SK-N-DZ (cell line): ENCODE measurements around the gene CD2AP. TPM values are rescaled to one million over a fixed set of nuclear protein-coding genes. Genes with fewer than 3 reads are reported as not detected.
"Not testable (repeated sequence)": the region's sequence is repeated elsewhere in the genome, so short reads cannot be mapped to it uniquely, and the experiment has no call there.

Source experiments
- DNase-seq: peaks from one replicate; pipeline ENCODE4 v3.0.0-alpha.2; 2015; ENCODE audit warnings: low spot score
- polyA plus RNA-seq, 2 experiments: library from polyadenylated mRNA; depleted of rRNA; stranded (reverse); fragments of >200 nt; gene quantifications; 2 replicates each; pipeline ENCODE4 v1.2.3, GENCODE V29; 2014

Gene CD2AP
- polyA plus RNA-seq (2014; cell fraction: cytosol; rRNA removed) = 4.1 and 5.1 TPM in 2 replicates
- 5.9 and 7.3 TPM in 2 replicates for polyA plus RNA-seq (2014; cell fraction: nucleus; rRNA removed)

DNA sequence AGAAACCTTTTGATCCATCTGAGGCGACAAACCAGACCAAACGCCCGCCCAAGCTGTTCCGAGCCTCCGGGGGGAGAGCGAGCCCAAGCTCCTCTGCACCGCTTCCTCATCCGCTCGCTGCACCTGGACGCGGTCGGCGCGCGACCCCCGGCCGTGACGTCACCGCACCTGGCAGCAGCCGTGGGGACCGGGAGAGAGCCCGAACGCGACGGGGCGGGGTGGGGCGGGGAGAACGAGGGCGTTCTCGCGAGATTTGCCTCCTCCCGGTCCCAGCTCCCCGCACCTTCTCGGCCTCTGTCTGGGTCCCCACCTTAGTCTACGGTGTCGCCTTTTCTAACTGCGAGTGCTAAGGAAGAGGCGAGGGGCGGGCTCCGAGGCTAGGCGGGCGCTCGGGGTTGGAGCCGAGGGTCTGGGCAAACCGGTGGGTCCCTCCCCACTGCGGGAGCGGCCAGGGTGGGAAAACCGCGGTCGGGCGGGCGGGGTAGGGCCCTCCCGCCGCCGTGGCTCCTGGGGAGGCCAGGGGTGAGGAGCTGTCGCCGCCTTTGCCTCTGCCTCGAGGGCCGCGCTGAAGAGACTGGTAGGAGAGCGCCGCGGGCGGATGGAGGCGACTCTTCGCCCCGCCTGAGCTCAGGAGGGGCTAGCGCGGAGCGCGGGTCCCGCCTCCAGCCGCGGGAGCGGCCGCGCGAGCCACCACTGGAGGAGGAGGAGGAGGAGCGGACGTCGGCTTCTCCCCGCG is at the start of gene CD2AP:
Gene CD2AP, plus strand, starts transcription at position 293 of the 736 bp plus-strand sequence. CDS start 456 bp downstream, outside the sequence.
- DNase-seq = peak; percentile 89

DNA sequence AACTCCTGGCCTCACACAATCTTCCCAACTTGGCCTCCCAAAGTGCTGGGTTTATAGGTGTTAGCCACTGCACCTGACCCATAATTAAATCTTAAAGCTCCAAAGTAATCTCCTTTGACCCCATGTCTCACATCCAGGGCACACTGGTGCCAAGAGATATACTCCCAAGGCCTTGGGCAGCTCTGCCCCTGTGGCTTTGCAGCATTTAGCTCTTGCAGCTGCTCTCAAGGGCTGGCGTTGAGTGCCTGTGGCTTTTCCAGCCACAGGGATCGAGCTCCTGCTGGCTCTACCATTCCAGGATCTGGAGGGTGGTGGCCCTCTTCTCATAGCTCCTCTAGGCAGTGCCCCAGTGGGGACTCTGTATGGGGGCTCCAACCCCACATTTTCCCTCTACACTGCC is 49.3 kb upstream of the CD2AP start:
- no peak for DNase-seq

- no peak for DNase-seq
Measured at GRCh38 chr6:47428746-47429664, 48.6 kb upstream of the CD2AP start.

DNA sequence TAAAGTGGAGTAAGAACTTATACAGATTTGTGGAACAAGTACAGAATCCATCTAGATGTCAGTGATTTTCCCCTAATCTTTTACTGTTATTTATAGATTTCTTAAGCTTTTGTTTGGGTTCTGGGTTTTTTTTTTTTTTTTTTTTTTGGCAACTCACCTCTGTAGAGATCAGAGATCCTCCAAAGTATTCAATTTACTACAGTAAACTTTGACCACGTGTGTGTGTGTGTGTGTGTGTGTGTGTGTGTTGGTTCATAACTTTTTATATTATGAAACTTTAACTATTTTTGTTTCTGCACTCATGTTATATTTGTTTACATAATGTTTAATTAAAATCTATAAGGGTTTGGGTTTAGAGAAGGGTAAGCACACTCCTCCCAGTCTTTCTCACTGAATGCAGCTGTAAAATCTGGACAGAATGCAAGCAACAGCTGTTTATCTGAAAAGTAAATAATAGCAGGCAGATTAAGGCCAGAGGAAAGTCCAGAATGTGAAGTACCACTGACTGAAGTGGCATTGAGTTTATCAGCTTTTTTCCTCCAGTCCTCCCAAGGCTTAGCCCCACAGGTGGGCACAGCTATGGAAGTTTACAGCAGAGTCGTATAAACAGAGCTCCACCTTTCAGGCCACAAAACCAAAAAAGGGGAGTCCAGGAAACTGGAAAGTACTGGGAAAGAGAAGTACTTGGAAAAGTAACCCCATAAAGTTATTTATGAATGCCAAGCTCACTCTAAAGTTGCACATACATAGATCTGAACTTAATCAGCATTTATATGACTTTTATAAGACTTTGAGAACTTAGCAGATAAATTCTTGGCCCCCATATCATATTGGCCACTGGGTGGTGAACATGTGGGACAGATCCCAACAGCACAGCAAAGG is 43.0 kb upstream of the CD2AP start:
- no peak for DNase-seq

DNA sequence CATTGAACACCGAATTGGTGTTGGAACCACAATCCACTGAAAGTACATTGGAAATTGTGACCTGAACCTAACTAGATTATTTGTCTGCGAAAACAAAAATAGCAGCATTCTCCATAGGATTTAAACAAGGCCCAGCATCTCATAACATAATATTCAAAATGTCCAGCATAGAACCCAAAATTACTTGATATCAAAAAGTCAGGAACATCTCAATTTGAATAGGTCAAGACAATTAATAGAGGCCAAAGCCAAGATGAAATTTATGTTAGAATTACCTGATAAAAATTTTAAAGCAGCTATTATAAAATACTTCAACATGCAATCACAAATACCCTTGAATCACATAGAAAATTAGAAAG is 42.4 kb upstream of the CD2AP start:
- DNase-seq = no peak

GRCh38 chr6:47437592-47437991 is 40.0 kb upstream of the CD2AP start:
- no peak for DNase-seq

GRCh38 chr6:47438481-47439347 is 38.9 kb upstream of the CD2AP start:
- no peak for DNase-seq

DNA sequence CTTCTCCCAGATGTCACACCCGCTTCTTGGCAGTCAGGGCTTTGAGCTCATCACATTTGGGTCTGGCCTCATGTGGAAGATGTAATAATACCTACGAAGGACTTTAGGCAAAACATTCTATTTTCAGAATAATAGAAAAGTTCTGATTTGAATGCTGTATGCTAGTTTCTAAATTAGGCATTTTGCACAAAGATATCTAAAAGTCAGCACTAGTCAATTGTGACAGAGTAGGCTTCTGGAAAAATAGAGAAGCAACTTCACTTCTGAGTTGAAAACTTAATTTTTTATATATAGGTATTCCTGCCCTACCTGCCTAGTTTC is 38.3 kb upstream of the CD2AP start:
- DNase-seq = no peak

DNA sequence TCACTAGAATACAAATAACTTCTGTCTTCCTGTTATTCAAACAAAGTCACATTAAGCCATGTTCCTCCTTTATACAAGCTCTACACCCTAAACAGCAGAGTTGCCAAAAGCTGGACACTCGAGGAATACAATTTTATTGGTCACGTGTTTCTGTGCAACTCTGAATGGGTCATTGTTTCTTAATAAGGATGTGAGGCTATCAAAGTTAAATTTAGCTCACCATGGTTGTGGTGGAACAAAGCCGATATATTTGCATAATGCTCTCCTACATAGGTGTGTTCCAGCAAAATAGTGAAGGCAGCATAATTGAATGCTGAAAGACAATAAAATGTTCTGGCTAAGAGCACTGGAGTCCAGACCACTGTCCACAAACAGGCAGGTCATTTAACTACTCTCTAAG is 36.9 kb upstream of the CD2AP start:
- DNase-seq = no peak

DNA sequence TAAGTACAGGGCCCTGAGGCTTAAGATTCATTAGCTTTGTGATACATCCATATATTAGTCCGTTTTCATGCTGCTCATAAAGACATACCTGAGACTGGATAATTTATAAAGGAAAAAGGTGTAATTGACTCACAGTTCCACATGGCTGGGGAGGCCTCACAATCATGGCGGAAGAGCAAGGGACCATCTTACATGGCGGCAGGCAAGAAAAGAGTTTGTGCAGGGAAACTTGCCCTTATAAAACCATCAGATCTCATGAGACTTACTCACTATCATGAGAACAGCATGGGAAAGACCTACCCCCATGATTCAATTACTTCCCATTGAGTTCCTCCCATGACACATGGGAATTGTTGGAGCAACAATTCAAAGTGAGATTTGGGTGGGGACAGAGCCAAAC is 32.6 kb upstream of the CD2AP start:
- not testable (repeated sequence) for DNase-seq

GRCh38 chr6:47446669-47447330 is 30.8 kb upstream of the CD2AP start:
- DNase-seq = no peak

DNA sequence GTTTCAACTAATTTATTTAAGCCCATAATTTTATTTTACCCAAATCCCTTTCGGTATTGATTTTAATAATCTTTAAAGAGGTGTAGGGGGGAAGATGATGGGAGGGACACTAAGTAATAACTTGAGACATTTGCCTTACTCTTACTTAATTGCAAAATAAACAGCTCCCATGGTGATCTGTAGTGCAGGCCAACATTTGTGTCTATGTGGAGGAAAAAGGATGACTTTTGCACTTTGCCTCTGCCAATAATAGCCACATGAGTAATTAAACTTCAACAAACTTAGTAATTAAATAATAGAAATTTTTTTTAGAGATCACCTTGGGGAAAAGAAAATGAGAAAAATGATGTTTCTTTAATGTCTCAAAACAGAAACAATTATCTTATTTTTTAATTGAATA is 29.9 kb upstream of the CD2AP start:
- no peak for DNase-seq

GRCh38 chr6:47451162-47451561 is 26.4 kb upstream of the CD2AP start:
- no peak for DNase-seq

DNA sequence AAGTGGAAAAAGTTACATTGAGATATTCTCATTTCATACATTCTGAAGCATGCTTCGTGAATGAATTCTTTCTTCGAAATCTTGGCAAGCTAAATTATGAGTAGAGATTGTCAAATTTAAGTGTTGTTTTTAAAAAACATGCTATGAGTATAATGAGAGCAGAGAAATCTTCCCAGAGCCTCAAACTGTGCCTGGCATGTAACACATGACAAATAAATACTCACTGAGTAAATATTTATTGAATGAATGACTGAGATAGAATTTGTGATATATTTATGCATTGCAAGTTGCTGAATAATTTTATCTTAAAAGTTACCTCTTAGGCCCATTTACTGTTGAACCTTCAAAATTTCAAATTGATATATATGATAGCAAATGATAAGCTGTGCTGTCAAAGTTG is 24.7 kb upstream of the CD2AP start:
- no peak for DNase-seq

DNA sequence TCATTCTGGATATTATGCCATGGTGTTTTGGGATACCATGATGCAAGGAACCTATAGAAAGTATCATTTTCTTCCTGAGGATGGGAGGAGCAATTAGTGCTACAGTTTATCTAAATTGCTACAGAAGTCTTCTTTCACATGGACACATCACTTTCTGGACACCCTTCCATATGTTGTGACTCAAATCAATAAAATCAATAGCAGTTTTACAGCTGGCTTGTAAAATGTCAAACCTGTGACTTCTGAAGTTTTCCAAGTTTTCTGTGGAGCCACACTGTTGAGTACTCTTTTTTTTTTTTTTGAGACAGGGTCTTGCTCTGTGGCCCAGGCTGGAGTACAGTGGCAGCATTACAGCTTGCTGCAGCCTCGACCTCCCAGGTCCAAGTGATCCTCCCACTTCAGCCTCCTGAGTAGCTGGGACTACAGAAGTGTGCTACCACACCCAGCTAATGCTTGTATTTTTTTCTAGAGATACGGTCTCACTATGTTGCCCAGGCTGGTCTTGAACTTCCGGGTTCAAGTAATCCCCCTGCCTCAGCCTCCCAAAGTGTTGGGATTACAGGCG is 24.1 kb upstream of the CD2AP start:
- no peak for DNase-seq

- no peak for DNase-seq
Measured at GRCh38 chr6:47454713-47455396, 22.7 kb upstream of the CD2AP start.

GRCh38 chr6:47455533-47456209 is 21.9 kb upstream of the CD2AP start:
- no peak for DNase-seq

GRCh38 chr6:47456536-47456975 is 21.0 kb upstream of the CD2AP start:
- DNase-seq = no peak

DNA sequence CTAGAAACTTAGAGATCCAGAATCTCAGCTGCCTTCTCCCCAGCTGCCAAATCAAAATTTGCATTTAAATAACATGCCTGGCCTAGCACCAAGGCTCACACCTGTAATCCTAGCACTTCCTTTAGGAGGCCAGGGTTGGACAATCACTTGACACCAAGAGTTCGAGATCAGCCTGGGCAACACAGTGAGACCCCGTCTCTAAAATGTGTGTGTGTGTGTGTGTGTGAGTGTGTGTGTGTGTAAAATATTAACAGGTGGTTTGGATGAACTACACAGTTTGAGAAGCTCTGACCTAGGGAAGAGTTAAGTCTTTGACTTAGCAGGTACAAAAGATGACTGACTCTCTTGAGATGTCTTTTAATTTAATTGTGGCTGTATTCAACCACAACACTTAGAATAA is 20.2 kb upstream of the CD2AP start:
- DNase-seq = no peak
